HG03045 (cell line): ENCODE measurements around the gene MYT1.

ENCODE experiments used
- ATAC-seq: cut with Tn5 transposase; IDR thresholded peaks from one replicate; pipeline ENCODE4 v1.9.1; 2021; ENCODE audit warnings: mild to moderate bottlenecking, moderate library complexity; ENCODE audit not compliant: unreplicated experiment

MYT1 gene

DNA sequence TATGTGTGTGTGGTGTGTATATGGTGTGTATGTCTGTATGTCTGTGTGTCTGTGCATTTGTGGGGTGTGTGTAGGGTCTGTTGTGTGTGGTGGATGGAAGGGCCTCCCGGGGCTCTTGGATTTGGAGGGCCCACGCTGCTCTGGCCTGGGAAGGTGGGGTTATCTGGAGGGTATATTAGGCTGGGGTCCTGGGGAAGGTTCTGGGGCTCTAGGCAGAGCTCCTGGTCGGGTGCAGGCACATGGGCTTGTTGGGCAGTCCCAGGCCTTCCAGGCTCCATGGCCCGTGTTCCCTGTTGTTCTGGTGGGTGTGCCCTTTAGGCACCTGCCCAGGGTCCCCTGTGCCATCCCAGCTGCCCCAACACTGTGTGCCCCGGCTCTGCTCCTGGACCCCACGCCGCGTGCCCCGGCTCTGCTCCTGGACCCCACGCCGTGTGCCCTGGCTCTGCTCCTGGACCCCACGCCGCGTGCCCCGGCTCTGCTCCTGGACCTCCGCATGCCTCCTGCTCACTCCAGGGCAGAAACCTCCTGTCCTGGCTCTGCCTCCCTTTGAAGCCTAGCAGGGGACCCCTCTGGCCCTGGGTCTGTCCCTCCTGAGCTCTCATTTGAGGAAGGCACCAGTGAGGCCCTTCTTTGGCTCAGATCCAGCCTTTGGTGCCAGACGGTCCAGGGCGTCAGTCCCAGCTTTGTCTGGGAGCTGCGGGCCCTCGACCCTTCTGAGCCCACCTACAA lies 10.2 kb upstream of the MYT1 start:
- ATAC-seq, result no peak

DNA sequence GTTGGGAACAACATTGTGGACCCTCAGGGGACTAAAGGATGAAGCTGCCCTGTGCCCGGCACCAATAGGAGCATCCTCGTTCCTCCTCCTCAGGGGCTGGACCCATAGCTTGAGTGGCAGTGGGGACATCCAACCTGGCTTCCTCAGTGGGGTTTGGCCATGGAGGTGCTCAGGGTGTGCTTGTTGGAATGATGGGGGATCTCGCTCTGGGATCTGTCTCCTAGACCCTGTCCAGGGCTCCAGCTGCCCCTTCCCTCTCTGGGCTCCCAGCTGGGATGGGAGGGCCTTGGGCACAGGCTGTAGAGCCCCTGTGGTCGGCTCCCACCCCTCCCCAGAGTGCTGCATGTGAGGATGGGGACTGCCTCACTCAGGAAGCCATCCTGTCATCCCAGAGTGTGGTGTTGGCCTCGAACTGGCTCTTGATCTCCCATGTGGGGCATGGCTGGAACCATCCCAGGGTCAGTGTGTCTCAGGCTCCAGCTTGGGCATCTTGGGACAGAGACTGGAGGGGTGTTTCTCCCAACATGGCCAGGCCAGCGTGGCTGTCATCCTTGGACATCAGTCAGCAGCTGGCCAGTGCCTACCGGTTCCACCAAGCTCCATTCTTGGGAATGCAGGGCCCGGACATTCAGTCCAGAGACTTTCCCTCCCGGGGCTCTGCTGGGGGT lies 9.5 kb upstream of the MYT1 start:
- no peak for ATAC-seq

DNA sequence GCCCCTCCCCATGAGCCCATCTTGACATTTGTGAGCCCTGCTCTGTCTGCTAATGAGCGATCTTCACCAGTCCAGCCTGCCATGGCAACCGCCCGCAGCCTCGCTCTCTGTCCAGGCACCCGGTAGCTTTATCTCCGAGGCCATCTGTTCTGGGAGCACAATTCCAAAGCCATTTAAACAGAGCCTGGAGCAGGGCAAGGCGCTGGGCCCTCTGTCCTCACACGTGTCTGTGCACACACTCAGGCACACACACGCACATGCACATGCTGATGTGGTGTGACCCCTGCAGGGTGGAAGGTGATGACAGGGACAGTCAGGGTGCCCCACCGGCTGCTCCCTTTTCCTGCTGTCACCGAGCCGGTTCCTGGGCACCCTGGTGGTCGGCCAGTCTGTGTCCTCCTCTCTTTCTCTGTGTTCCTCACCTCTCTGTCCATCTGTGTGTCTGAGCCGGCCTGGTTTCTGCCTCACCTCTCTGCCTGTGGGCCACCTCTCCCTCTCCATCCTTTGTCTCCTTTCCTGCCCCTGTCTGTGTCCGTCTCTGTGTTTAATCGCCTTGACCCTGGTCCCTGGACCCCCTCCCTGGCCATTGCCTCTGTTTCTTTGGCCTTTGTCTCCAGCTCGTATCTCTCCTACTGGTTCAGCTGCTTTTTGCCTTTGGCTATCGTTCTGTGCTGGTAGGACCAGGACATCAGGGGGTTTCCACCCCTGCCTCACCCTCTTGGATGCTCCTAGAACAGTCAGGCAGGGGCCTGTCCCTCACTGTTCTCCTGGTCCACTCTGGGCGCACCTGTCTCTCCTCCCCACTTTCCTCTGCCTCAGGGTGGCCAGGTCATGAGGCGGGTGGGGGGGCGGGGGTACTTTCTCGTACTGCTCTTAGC lies 8.8 kb upstream of the MYT1 start:
- ATAC-seq, result no peak

DNA sequence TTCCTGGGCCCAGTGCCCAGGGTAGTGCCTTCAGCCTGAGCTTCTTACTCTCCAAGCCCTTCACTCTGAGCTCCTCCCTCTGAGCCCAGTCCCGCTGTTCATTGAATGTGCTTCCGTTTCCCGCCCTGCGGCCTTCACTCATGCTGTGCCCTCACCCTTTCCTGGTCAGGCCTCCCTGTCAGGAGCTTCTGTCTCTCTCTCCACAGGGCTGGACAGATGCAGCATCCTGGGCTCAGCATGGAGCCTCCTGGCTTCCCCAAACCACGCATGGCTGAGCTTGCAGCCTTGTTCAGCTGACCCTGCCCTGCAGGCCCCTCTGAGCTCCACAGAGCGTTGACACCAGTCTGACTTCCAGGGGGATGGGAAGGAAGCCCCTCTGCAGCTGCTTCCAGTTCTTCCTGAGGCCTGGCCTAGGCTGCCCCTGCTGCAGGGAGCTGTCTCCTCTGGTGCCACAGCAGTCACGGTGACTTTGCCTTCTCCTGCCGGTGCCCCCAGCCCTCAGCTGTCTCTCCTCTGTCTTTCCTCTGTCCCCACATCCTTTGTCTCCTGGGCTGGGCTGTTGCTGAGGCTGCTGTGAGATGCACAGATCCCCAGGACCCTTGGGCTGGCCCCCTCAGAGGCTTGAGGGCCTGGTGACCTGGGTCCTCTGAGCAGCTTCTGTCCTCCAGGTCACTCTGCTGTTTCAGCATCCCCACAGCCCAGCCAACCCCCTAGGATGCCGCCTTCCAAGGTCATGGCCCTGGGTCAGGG lies 7.9 kb upstream of the MYT1 start:
- ATAC-seq, result no peak

GRCh38 chr20:64156886-64157875 lies 7.1 kb upstream of the MYT1 start:
- no peak for ATAC-seq

DNA sequence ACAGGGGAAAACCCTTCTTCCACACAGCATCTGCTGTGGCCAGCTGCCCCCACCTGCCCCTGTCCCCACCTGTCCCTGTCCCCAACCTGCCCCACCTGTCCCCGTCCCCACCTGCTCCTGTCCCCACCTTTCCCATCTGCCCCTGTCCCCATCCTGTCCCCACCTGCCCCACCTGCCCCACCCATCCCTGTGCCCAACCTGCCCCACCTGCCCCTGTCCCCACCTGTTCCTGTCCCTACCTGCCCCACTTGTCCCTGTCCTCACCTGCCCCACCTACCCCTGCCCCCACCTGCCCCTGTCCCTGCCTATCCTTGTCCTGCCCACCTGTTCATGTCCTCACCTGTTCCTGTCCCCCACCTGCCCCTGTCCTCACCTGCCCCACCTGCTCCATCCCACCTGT lies 6.4 kb upstream of the MYT1 start:
- ATAC-seq, result no peak

DNA sequence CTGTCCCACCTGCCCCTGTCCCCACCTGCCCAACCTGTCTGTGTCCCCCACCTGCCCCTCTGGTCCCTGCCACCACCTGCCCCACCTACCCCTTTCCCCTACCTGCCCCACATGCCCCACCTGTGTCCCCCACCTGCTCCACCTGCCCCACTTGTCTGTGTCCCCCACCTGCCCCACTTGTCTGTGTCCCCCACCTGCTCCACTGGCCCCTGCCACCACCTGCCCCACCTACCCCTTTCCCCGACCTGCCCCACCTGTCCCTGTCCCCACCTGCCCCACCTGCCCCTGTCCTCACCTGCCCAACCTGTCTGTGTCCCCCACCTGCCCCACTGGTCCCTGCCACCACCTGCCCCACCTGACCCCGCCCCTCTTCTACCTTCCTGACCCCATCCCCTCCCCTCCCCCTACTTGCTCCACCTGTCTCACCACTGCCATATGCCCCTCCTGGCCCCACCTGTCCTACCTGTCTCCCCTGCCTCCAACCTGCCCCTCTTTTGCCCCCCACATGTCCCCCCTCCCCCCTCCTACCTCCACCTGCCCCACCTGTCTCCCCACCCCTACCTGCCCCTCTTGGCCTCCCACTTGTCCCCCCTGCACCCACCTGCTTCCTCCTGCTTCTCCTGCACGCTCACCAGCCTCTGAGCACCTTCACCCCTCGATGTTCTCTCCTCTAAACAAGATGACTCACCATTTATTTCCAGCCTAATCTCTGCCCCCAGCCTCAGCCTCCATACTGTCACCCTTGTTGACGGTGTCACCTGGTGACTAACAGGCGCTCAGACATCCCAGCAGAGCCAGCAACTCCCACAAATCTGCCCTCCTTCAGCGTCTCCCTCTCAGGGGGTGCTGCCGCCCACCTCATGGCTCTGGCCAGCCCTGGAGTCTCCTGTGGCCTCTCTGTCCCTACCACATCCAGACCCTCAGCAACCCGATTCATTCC lies 5.6 kb upstream of the MYT1 start:
- ATAC-seq, result no peak

- ATAC-seq, result no peak
These were observed 5.0 kb upstream of the MYT1 start for GRCh38 chr20:64159286-64159680.

- no peak for ATAC-seq
These were observed 4.5 kb upstream of the MYT1 start for GRCh38 chr20:64159711-64160110.

DNA sequence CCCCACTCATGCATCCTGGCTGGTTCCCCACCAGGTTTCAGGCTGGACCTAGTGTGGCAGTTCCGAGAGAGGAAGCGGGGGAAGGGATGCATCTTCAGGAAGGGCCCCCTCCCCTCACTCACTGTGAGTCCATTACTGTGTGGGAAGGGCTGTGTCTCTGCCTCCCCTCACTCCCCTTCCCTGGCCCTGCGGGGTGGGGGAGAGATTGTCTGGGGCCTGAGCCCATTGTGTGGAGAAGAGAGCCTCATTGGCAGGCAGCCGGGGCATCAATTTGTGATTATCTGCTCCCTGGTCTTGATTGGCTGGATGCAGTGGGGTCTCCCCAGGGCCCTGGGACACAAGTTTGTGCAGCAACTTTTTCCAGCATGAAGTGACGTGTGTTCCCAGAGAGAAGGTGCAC lies 4.1 kb upstream of the MYT1 start:
- ATAC-seq, result no peak

DNA sequence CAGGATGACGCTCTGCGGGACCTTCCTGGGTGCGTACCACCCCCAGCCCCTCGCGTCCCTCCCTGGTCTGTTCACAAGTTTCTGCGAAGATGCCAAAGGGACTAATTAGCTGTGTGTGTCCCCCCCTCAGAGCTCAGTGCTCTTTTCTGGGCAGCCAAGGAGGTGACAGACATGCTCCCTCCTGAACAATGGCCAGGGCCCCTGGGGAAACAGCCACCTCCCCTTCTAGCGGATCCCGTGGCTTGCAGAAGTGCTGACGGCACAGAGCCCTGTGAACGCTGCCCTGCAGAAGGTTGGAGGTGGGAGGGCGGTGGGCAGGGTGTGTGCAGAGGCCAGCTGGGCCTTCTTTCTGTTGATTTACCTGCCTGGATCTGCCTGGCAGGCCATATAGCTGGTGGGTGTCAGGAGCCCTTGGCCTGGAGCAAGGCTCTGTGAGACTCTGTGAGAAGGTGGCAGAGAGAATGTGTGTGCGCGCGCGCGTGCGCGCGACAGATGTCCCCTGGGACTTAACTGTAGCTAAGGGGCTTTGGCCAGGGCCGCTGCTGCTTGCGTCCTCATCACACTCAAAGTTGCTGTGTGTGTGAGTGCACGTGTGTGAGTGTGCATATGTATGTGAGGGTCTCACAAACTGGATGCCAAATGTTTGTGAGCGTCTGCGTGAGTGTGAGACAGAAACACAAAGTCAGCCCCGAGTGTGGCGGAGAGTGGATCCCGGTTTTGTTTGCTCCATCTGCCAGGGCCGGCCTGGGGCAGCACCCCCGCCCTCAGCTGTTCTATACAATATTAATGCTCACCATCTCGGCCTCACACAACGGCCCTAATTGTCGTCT lies 3.5 kb upstream of the MYT1 start:
- ATAC-seq, result no peak

DNA sequence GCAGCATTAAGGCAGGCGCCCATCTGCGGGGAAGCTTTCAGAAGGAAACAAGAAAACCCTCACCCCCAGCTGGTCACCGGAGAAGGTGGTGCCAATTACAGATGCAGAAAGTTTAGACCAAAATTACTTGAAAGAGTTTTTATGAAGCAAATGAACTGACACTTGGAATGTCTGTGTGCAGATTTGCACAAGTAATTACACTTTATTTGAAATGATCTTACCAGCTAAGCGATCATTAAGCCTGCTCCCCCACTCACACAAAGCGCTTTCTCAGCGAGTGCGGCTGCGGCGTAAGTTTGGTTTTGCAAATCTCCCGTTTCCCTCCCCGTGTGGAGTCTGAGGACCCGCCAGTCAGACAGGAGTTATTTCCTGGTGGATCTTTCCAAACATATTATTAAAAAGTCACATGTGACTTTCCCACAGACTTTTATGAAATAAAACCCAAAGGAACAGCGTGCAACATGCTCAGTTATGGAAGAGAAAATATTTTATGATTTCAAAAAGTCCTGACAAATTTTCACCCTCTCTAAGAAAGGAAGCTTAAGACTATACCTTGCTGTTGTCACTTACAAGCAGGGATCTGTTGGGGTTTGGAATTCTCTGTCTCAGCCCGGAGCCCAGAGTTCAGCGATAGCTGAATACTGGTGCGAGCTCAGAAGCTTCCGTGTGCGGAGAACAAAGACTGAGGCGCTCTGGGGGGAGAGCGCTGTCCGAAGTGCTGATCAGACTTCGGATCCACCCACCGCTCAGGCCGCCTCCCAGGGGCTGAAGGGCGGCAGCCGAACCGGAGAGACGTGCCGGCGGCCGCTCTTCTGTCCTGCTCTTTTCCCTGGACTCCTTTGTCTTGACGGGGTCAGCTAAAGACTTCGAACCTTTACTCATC lies 2.7 kb upstream of the MYT1 start:
- no peak for ATAC-seq

DNA sequence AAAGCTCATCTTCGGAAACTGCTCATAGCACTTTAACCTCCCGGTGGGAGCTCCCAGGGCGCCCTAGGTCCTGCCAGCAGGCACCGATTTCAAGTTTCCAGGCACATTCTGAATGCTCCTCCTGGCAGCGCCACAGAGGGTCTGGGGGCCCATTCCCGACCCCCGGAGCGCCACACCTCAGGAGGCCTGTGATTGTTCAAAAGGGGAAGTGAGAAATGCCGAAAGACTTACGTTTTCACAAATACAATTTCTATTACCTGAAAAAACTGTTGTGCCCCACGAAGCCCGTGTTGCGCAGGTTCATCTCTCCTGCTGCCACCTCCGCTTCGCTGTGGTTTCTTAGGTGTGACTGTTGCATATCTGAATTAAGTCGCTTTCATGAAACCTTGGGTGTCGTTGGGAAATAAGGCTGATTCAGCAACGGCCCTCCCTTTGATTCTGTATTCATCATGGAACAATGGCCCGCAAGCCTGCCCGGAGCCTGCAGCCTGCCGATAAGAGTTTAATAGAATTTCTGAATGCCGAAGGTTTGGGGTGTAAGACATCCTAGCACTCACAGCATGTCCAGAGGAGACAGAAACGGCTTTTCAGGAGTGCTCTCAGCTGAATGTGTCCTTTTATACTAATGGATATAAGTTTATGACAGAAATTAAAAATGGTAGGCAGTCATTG lies 1.9 kb upstream of the MYT1 start:
- no peak for ATAC-seq

DNA sequence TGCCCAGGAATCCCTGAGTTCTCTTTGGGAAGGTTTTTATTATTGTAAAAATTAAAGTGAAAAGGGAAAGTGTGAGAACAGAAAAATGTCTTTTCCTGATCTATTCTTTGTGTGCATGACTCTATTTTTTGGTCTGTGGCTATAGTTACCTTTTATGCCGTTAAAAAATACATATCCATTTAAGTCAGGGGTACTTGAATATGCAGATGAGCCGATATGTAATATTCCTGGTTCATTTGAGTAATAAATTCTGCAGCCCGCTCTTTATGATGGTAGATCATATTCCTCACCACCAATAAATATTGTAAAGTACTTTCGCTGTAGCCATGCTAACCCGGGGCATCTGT lies 503 bp upstream of the MYT1 start:
- no peak for ATAC-seq

GRCh38 chr20:64165866-64166600 lies 1.8 kb downstream of the MYT1 start:
- ATAC-seq, result no peak
